HCEC 1CT (cell line): Measurements from ENCODE around the gene MYO1C.
"Not testable (repeated sequence)": the region's sequence is repeated elsewhere in the genome, so short reads cannot be mapped to it uniquely, and the experiment has no call there.

Source experiments
- DNase-seq: peaks from one replicate; pipeline ENCODE4 v3.0.0-alpha.2; 2017

The MYO1C gene

GRCh38 chr17:1461198-1461944, 31.1 kb downstream of the MYO1C start:
- no peak for DNase-seq

GRCh38 chr17:1460233-1460632, 32.3 kb downstream of the MYO1C start:
- peak; percentile 11 for DNase-seq

- DNase-seq = peak; percentile 92
Measured at GRCh38 chr17:1455797-1456599, 36.5 kb downstream of the MYO1C start, which contains the start of gene CRK. CRK (minus strand) TSS chr17:1456232; CDS start chr17:1456117, 115 bp downstream.

- DNase-seq = peak; percentile 74
Measured at GRCh38 chr17:1455291-1455796, 37.1 kb downstream of the MYO1C start.

- DNase-seq = no peak
Measured at GRCh38 chr17:1454541-1454940, 37.9 kb downstream of the MYO1C start.

- DNase-seq = not testable (repeated sequence)
Measured at GRCh38 chr17:1453694-1454093, 38.8 kb downstream of the MYO1C start.

- DNase-seq = no peak
Measured at GRCh38 chr17:1452836-1453235, 39.6 kb downstream of the MYO1C start.

GRCh38 chr17:1450261-1450660, 42.2 kb downstream of the MYO1C start:
- not testable (repeated sequence) for DNase-seq

GRCh38 chr17:1449412-1449967, 43.0 kb downstream of the MYO1C start:
- no peak for DNase-seq

GRCh38 chr17:1447052-1447451, 45.4 kb downstream of the MYO1C start:
- DNase-seq = no peak

GRCh38 chr17:1446201-1446600, 46.3 kb downstream of the MYO1C start:
- no peak for DNase-seq

GRCh38 chr17:1445695-1446094, 46.8 kb downstream of the MYO1C start:
- not testable (repeated sequence) for DNase-seq

GRCh38 chr17:1442721-1443120, 49.8 kb downstream of the MYO1C start:
- DNase-seq = not testable (repeated sequence)

GRCh38 chr17:1442187-1442586, 50.3 kb downstream of the MYO1C start:
- DNase-seq = no peak

- DNase-seq = no peak
Measured at GRCh38 chr17:1440921-1441320, 51.6 kb downstream of the MYO1C start.

GRCh38 chr17:1438593-1439083, 53.8 kb downstream of the MYO1C start:
- DNase-seq = peak; percentile 40

- no peak for DNase-seq
Measured at GRCh38 chr17:1435326-1435725, 57.2 kb downstream of the MYO1C start.

GRCh38 chr17:1434150-1434549, 58.3 kb downstream of the MYO1C start:
- DNase-seq = no peak

GRCh38 chr17:1431631-1432104, 60.8 kb downstream of the MYO1C start:
- DNase-seq = no peak

GRCh38 chr17:1423456-1424135, 68.9 kb downstream of the MYO1C start:
- no peak for DNase-seq

- peak; percentile 96 for DNase-seq
Measured at GRCh38 chr17:1422885-1423284, 69.6 kb downstream of the MYO1C start.

GRCh38 chr17:1421470-1421869, 71.0 kb downstream of the MYO1C start:
- no peak for DNase-seq

GRCh38 chr17:1420981-1421380, 71.5 kb downstream of the MYO1C start:
- DNase-seq = no peak
